Stomach (tissue), 4 donors: ENCODE data around the gene ZNF789.

ENCODE experiments used
- CTCF ChIP-seq, 7 experiments: fragments of 450-650 bp in 4 of 7; fragments of 200-600 bp in 3 of 7; sonication (generic) in 3 of 7; IDR thresholded peaks; one replicate each; pipeline ENCODE4 v1.5.1; 2016 to 2019; ENCODE audit warnings: antibody characterized with exemption in 7 of 7, control low read depth in 2 of 7, mild to moderate bottlenecking in 1 of 7
- EP300 ChIP-seq: sonication (generic); formaldehyde crosslinking; IDR thresholded peaks from one replicate; pipeline ENCODE4 v1.6.1; 2017; ENCODE audit warnings: antibody characterized with exemption
- POLR2A ChIP-seq, 4 donors: fragments of 450-650 bp; IDR thresholded peaks; one replicate each; pipeline ENCODE4 v1.6.1; 2016; ENCODE audit warnings: antibody characterized with exemption in 4 of 4, control low read depth in 2 of 4, mild to moderate bottlenecking in 1 of 4, moderate library complexity in 1 of 4
- POLR2AphosphoS5 ChIP-seq, 3 donors: sonication (generic); formaldehyde crosslinking; IDR thresholded peaks; one replicate each; pipeline ENCODE4 v1.6.1; 2016; ENCODE audit warnings: antibody characterized with exemption in 3 of 3

DNA sequence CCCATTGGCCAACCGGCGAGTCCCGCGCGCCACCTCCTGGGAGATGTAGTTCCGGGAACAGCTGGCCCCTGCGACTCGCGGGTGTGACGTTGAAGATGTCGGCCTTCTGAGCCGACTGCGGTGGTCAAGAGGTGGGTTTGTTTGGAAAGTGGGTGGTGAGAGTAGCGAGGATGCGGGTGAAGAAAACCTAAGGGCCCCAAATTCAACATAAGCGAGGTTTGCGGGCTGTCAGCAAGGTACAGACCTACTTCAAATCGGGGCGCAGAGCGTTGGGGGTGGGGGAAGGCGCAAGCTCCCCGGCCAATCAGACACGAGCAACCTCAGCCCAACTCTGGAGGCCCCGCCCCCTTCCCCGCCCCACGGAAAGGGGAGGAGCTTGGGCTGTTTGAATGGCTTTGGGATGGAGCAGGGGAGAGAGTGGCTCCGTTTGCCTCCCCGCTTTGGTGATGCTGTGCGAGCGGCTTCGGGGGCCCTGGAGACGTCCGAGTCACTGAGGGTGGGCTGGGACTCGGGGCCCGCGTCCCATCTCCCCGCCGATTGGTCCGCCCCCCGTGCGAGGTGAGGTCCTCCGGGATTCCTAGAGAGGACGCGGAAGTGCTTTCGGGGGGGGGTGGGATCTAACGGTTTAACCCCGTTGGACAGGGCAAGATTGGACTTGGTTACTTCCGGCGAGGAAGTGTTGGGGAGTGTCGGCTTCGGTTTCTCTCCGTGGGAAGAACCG, 32.1 kb downstream of the ZNF789 start, which contains the start of gene ZKSCAN5:
- TF ChIP-seq CTCF (IDR thresholded peaks at IDR 0.05): peak in 2 of 7 experiments; percentile 13 to 22
- no peak for TF ChIP-seq POLR2A (IDR thresholded peaks at IDR 0.05)
- TF ChIP-seq POLR2AphosphoS5 (IDR thresholded peaks at IDR 0.05): peak; percentile 37 to 90 (median 83)
- TF ChIP-seq EP300: no peak
